Measurements from ENCODE around the gene SCIMP.
"Not testable (repeated sequence)": the region's sequence is repeated elsewhere in the genome, so short reads cannot be mapped to it uniquely, and the experiment has no call there.

SCIMP gene

DNA sequence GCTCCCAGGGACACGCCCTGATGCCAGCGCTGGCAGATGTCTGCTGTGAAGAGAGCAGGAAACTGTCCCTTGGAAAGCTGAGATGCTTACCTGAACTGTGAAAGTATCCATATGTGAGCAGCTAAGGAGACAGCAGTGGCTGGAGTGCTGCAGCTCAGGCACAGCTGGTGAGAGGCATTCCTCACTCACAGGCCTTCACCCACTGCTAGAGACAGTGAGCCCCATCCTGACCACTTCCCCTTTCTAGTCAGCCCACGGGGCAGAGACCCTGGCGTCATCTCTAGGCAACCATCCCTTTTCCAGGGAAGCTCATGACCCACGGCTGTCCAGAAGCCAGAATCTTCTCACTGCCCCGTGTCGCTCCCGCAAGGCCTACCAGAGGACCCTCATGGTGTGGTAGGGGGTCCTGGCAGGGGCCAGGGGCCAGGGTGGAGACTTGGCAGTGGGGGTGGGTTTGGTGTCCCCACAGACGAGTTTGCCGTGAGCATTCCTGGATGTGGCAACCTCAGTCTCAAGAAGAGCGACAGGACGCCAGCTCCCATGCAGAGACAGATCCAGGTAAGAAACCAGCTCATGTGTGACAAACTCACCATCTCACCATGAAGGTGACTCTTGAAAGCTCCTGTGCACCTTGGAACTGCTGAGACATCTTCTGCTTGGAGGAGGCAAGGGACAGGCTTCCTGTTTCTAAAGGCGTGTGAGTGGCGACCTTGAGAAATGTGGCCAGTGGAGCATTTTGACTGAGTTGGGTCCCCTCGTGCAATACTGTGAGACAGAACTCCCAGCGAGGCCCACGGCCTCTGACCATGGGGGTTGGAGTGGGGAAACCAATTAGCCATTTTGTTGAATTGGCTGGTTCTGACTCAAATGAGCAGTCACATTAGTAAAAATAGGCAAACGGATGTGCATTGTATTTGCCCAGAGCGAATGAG lies at the start of gene SCIMP:
Gene SCIMP (minus strand): TSS at position 216 of the 932 bp plus-strand sequence. CDS start 105 bp downstream, at position 111.
- peak; percentile 26 for DNase-seq (ENCODE audit: low spot score)

DNA sequence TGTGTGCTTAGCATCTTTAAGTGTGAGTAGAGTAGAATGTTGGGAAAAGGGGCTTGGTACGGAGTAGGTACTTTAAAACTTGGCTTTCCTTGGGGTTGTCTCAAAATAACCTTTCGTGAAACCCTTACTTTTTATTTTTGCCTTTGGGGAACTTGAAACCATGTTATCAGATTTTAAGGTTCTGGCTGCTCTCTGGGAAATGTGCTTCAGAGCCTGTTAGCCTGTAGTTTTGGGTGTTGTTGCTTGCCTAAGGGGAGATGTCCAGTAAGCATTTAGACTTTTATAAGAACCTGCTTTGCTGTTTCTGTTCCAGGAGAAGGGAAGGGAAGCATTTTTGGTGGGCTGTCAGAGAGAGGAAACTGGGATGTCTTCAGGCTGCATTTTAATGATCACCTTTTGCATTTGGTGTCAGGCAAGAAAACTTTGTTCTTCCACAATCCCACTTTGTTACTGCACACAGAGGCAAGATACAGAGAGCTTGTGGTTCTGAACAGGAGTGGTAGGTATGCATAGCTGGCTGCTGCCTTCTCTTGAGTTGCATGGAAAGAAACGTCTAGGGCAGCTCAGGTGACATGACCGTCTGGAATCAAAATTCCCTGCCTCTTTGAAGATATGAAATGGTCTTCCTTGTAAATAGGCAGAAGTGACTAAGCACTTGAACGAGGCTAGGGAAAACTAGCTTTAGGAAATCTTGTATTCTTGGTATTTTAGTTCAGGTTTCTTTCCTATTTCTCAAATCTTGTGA lies 49.1 kb upstream of the SCIMP start:
- DNase-seq (ENCODE audit: low spot score) = peak; percentile 14

DNA sequence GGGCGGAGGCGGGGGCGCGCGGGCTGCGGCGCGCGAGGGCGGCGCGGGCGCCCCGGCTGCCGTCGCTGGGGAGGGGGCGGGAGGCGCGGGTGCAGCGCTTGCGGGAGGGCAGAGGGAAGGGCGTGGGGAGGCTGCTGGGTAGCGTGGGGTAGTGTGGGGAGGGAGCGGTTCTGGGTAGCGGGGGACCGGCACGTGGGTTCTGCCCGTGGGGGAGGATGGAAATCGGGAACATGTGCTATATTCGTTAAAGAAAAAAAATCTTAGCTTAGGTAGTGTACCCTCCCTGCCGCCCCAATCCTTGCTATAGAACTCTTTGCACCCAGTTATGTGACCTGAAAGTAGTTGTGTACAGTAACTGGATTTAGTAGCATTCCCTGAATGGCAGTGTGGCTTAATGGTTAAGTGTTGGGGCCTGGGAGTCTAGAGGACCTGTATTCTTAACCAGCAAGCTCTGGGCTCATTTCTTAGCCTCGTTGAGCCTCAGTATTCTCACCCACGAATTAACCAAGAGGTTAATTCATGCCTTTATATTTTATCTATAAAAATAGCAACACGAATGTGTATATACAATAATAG lies 48.1 kb upstream of the SCIMP start:
- peak; percentile 26 for DNase-seq (ENCODE audit: low spot score)

DNA sequence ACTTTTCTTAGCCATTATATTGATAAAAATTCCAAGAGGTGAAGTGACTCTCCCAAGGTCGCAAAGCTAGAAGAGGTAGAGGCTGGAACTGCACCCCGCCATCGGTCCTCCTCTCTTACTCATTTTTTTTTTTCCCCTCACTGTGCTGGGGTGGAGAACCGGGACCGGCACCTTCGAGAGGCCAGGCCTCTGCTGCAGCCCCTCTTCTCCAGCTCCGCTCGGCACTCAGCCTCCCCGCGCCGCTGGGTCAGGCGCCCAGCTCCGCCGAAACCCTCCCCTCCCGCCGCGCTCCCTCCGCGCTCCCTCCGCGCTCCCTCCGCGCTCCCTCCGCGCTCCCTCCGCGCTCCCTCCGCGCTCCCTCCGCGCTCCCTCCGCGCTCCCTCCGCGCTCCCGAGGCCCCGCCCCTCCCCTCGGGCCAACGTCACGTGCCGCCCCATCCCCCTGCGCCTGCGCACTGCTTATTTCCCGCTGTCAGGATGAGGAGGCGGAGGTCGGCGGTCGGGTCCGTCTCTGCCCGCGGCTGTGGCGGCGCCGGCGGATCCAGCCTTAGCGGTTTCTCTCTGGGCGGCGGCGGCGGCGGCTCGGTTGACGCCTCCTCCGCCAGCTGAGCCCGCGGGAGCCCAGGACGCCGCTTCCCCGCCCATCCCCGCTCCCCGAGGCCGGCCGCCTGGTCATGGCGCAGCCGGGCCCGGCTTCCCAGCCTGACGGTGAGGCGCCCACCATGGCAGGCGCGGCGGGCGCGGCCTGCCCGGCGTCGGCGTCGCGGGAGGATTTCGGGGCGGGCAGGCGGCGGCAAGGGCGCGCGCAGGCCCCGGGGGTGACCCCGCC lies 47.4 kb upstream of the SCIMP start, which contains the start of gene RABEP1:
Gene RABEP1 (plus strand): TSS at position 471 of the 828 bp plus-strand sequence. CDS start 203 bp downstream, at position 674.
- peak; percentile 81 for DNase-seq (ENCODE audit: low spot score)

DNA sequence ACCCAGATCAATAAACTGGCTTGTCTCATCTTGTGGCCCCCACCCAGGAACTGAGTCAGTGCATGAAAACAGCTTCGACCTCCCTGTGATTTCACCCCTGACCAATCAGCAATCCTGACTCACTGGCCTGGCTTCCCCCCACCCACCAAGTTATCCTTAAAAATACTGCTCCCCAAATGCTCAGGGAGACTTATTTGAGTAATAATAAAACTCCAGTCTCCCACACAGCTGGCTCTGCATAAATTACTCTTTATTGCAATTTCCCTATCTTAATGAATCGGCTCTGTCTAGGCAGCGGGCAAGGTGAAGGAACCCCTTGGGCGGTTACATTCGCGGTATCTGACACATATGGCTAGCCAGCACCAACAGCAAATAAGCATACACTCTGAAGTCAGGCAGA lies 37.7 kb upstream of the SCIMP start:
- no peak for DNase-seq (ENCODE audit: low spot score)

DNA sequence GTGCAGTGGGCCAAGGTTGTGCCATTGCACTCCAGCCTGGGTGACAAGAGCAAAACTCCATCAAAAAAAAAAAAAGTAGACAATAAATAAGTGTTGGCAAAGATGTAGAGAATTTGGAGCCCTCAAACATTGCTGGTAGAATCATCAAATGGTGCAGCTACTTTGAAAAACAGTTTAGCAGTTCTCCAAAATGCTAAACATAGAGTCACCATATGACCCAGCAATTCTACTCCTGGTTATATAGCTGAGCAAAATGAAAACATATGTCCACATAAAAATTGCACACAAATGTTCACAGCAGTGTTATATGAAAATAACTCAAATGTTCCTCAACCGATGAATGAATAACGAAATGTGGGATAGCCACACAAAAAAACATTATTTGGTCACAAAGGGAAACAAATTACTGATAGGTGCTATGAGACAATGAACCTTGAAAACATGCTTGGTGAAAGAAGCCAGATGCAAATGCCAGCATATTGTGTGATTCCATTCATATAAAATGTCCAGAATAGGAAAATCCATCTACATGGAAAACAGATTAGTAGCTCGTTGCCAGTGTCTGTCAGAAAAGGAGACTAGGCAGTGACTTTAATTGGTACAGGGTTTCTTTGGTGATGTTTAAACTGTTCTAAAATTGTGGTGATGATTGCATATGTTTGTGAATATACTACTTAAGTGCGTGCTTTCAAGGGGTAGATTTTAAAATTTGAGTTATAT lies 34.7 kb upstream of the SCIMP start:
- DNase-seq (ENCODE audit: low spot score) = no peak

DNA sequence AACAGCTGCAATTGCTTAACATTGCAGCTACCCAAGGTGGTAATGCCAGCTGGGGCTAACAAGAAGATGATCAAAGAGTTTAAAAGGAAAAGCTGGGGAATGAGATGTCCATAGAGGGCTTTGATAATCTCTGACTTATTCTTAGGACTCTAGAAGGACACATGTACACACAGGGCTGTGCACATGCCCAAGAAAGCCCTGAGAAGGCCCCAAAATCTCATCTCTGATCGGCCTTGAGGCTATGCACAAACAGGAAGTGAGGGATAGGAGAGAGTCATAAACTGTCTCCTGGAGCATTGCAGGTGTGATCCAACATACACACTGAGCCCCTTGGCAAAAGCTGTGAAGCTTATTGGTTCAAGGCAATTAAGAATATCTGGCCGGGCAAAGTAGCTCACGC lies 30.2 kb upstream of the SCIMP start:
- no peak for DNase-seq (ENCODE audit: low spot score)

DNA sequence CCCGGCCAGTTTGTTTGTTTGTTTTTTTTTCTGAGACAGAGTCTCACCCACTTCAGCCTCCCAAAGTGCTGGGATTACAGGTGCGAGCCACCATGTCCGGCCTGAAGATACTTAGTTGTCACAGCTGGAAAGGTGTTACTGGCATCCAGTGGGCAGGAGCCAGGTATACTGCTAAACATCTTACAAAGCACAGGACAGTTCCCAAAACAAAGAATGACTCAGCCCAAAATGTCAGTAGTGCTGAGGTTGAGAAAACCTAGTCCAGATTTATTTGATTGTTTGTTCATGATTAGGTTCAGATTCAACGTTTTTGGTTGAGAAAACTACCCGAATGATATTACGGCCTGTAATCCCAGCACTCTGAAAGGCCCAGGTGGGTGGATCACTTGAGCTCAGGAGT lies 28.8 kb upstream of the SCIMP start:
- no peak for DNase-seq (ENCODE audit: low spot score)

DNA sequence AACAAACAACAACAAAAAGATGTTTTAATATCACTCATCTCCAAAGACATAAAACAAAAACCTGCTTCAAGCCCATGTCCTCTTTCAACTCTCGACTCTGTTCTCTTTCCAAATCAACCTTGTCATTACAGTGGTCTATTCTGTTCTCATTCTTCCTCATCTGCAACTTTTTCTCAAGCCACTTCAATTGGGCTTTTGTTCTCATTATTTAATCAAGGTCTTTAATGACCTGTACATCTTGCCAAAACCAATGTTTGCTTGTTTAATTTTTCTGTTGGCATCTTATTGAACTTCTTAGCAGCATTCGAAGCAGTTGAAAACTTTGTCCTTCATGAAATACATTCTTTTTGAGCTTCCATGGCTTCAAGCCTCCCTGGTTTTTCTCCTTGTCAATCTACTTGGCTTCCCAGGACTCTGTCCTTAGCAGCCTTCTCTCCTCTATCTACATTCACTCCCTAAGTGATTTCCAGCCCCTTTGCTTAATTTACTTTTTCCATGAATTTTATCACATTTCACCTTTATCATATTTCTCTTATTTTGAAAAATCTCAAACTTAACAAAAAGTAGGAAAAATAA lies 27.8 kb upstream of the SCIMP start:
- DNase-seq (ENCODE audit: low spot score) = no peak

DNA sequence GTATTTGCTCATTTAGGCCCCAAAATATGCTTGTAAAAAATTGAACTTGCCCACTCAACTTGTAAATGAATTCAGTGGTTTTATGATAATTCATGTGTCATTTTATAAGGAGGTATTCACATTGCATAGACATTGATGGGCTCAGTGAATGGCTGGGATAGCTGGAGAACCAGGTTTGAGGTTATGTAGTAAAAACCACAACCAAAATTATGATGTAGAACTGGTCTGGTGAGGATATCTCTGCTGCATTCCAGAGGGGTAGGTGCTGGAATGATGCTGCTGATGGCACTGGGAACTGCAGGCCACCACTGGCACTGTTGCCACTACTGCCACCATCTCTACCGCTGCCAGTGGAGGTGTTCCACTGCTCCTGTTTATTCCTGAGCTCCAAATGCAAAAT lies 25.9 kb upstream of the SCIMP start:
- DNase-seq (ENCODE audit: low spot score) = no peak

DNA sequence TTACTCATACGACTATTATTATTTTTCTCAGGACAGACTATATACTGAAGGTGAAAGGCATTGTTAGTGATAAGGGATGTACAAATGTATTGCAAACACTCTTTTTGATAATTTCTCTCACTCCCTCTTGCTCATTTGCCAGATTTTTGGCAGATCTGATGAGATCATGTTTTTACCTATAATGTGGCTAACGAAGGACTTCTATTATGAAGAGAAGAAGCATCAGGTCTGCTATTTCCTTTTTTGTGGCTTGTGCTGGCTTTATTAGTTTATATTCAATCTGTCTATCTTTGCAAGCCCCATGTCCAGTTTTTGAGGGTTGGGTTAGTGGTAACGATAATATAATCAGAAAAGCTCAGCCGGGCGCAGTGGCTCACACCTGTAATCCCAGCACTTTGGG lies 22.5 kb upstream of the SCIMP start:
- no peak for DNase-seq (ENCODE audit: low spot score)

DNA sequence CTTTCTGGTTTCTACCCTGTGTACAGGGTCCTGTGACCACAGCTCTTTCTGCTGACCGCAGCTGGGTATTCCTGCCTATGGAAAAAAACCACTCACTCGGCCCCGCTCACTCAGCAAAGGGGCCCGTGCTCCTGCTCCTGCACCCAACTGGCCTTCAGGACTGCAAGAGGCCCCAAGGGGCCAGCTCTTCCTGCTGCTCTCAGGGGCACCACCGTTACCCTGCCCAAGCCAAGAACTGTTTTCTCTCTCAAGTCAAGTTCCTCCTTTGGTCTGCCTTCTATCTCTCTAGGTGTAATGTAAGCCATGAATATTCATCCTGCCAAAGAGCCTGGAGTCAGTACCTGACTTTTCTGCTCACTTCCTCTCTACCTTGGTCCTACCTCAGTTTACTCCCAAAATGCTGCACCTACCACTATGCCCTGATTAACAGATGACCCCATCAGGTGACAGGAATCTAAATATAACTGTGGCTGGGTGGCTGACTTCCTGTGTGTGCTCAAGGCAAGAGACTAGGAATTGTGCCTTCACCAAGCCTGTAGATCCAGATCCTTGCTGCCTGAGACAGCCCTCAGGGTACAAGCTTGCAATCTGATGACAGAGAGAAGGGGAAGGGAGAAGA lies 20.4 kb upstream of the SCIMP start:
- no peak for DNase-seq (ENCODE audit: low spot score)

DNA sequence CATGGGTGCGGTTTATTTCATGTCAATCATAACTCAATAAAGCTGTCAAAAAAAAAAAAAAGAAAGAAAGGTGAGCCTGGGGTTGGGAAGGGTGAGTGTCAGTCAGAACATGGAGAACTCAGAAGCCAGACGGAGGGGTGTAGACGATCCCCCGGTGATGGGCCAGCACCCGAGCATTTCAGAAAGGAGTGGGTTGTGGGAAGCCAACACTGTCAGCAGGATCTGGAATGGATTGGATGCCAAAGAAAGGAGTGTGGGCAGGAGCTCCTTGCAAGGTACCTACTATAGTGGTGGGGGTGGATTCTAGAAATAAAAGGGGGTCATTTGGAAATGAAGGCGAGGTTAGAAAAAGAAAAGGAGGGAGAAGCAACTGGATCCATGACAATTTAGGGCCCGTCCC lies 19.8 kb upstream of the SCIMP start:
- DNase-seq (ENCODE audit: low spot score) = no peak

DNA sequence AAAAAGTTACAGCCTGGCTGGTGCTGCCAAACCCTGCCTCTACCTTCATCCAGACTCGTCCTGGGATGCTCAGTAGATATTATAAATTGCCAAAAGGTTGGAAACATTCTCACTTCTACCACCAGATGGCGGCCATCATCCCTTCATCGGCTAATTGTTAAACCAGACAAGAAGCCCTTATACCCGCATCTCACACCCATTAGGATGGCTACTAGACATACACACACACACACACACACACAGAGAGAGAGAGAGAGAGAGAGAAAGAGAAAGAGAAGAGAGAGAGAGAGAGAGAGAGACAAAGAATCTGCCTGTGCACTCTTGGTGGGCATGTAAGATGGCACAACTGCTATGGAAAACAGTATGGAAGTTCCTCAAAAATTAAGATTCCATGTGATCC lies 15.0 kb upstream of the SCIMP start:
- DNase-seq (ENCODE audit: low spot score) = peak; percentile 80

DNA sequence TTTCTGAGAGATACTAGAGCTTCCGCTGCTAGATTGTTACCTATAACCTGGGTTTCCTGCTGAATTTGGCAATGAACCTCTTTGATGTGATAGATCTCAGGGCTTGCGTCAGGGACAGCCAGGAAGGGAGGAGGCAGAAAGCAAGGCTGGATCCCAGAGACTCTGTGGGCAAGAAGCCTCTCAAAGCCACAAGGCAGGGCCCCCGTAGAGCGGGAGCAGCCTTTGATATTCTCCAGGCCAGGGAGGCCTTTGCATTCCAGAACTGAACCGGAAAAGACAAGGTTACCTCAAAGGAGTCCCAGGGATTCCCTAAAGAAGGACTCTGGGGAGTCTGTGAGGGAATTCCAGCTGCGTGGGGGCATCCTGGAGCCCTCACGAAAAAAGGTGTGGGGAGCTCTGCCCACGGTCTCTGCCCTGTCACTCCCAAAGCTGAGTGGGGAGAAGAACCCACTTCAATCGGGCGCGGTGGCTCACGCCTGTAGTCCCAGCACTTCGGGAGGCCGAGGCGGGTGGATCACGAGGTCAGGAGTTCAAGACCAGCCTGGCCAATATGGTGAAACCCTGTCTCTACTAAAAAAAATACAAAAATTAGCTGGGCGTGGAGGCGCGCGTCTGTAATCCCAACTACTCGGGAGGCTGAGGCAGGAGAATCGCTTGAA lies 14.3 kb upstream of the SCIMP start:
- DNase-seq (ENCODE audit: low spot score) = no peak

DNA sequence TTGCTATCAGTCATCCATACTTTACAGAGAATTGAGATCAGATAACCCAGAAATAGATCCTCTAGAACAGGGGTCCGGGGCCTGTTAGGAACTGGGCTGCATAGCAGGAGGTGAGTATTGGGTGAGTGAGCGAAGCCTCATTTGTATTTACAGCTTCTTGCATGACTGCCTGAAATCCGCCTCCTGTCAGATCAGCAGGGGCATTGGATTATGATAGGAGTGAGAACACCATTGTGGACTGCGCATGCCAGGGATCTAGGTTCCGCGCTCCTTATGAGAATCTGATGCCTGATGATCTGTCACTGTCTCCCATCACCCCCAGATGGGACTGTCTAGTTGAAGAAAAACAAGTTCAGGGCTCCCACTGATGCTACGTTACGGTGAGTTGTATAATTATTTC lies 13.0 kb upstream of the SCIMP start:
- DNase-seq (ENCODE audit: low spot score) = no peak

DNA sequence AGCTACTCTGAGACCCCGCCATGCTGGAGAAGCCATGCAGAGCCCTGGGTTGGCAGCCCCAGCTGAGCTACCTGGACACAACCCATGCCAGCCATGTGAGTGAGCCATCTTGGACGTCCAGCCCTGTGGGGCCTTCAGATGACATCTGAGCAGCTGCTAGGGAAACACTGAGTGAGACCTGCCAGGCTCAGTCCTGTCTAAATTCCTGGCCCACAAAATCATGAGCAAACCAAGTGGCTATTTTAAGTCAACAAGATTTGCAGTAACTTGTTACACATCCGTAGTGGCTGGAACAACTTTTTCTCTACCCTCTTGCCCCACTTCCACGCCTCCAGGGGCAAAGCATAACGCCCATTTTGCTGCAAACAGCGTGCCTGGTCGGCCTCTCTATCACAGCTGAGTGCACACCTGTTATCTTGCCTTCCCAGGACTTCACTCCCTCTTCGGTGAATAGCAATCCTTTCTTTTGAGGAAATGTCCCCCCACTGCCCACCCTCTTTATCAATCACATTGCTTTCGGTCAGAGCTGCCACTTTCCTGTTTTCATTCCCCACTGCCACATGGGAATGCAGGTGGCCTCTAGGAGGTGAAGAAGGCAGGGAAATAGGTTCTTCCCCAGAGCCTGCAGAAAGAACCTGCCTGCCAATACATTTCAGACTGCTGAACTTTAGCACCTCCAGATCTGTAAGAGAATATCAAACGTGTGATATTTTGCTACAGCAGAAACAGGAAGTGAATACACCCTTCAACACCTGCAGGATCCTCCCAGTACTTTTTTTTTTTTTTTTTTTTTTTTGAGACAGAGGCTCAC lies 7.4 kb upstream of the SCIMP start:
- DNase-seq (ENCODE audit: low spot score) = peak; percentile 65

DNA sequence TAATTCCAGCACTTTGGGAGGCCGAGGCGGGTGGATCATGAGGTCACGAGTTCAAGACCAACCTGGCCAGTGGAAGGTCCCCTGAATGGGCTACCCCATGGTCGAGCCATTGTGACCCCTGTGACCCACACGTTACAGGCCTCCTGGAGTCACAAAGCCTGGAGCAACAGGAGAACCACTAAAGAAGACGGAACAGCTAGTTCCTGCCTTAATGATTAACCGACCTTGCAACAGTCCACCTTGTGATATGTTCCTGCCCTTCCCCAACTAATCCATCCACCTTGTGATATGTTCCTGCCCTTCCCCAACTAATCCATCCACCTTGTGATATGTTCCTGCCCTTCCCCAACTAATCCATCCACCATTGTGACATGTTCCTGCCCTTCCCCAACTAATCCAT lies 5.1 kb upstream of the SCIMP start:
- DNase-seq (ENCODE audit: low spot score) = not testable (repeated sequence)

DNA sequence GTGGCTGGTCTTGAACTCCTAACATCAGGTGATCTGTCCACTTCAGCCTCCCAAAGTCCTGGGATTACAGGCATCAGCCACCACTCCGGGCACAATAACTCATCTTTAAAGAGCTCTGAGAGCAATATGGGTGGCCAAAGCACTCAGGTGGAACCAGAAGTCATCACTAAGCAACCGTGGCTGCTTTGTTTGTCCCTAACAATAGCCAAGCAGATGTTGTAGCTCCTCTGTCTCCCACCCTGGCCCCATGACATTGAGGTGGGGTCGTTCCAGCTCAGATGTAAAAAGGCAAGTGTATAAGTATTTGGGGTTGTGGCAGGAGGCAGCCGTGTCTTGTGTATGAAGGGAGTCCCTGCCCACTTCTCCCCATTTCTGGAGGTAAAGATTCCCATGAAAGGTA lies 3.7 kb upstream of the SCIMP start:
- DNase-seq (ENCODE audit: low spot score) = peak; percentile 41
